IMR-90 (cell line): ENCODE measurements around the gene PADI2. TPM values are rescaled to one million over a fixed set of nuclear protein-coding genes. Genes with fewer than 3 reads are reported as not detected.
A peak's percentile ranks its signal among the peaks of the same experiment; 100 is the strongest.

Experiments
- ATAC-seq: fragments of 200-7000 bp; cut with Tn5 transposase; 2 replicates; pipeline ENCODE4 v1.9.1; 2020; ENCODE audit warnings: low read depth, mild to moderate bottlenecking, moderate library complexity
- Bru-seq: library from RNA; stranded (reverse); fragments of 400-500 nt; gene quantifications from one replicate; lab custom pipeline; 2021; lab: Mats Ljungman, UMichigan
- BruChase-seq, 2 experiments: library from RNA; stranded (reverse); fragments of 400-500 nt; gene quantifications; one replicate each; lab custom pipeline; 2021; lab: Mats Ljungman, UMichigan
- BruUV-seq: library from RNA; stranded (reverse); fragments of 400-500 nt; replicated peaks from 2 replicates; lab custom pipeline; 2021; lab: Mats Ljungman, UMichigan
- CTCF ChIA-PET: fragments of 300-600 bp; formaldehyde crosslinking; extraction: SDS; loops from one replicate; lab custom pipeline; 2021; ENCODE audit warnings: antibody characterized with exemption; lab: Yijun Ruan, JAX
- POLR2A ChIA-PET: fragments of 300-600 bp; sonication (Branson Sonifier 250); formaldehyde crosslinking; loops from one replicate; lab custom pipeline; 2022; ENCODE audit warnings: antibody characterized with exemption; ENCODE audit not compliant: unreplicated experiment; lab: Charles Lee
- DNase-seq: peaks from one replicate; pipeline ENCODE4 v3.0.0; 2013
- H2AFZ ChIP-seq: replicated peaks from 2 replicates; pipeline ENCODE3; 2013; ENCODE audit warnings: low read length, mild to moderate bottlenecking; ENCODE audit not compliant: poor library complexity
- H2AK5ac ChIP-seq: 2 replicates; pipeline ENCODE4 v1.6.1; 2013; ENCODE audit warnings: low read depth, low read length, inconsistent platforms
- H2AK9ac ChIP-seq: replicated peaks from 2 replicates; pipeline ENCODE3; 2013; ENCODE audit warnings: mild to moderate bottlenecking, low read depth, low read length, moderate library complexity; ENCODE audit not compliant: poor library complexity
- H2BK120ac ChIP-seq: 2 replicates; pipeline ENCODE4 v1.6.1; 2013; ENCODE audit warnings: low read depth, low read length, inconsistent platforms
- H2BK15ac ChIP-seq: 3 replicates; pipeline ENCODE4 v1.6.1; 2013; ENCODE audit warnings: low read depth, low read length, inconsistent platforms
- H2BK20ac ChIP-seq: 2 replicates; pipeline ENCODE4 v1.6.1; 2013; ENCODE audit warnings: low read depth, mild to moderate bottlenecking, inconsistent platforms, low read length, moderate library complexity
- H2BK5ac ChIP-seq: 2 replicates; pipeline ENCODE4 v1.6.1; 2013; ENCODE audit warnings: mild to moderate bottlenecking, low read depth, low read length, inconsistent platforms; ENCODE audit not compliant: poor library complexity, severe bottlenecking
- H3K14ac ChIP-seq: replicated peaks from 2 replicates; pipeline ENCODE4 v1.6.1; 2013; ENCODE audit warnings: low read depth, low read length, inconsistent platforms
- H3K18ac ChIP-seq: 2 replicates; pipeline ENCODE4 v1.6.1; 2013; ENCODE audit warnings: low read depth, low read length, control low read depth
- H3K23ac ChIP-seq: 2 replicates; pipeline ENCODE4 v1.6.1; 2013; ENCODE audit warnings: low read depth, low read length, inconsistent platforms
- H3K27ac ChIP-seq: 2 replicates; pipeline ENCODE4 v1.5.1; 2013; ENCODE audit warnings: mild to moderate bottlenecking, control low read depth, low read length; ENCODE audit not compliant: insufficient read depth
- H3K27me3 ChIP-seq: 2 replicates; pipeline ENCODE4 v1.6.1; 2013; ENCODE audit warnings: low read length; ENCODE audit not compliant: control insufficient read depth, insufficient read depth
- H3K36me3 ChIP-seq: 2 replicates; pipeline ENCODE4 v1.6.1; 2013; ENCODE audit warnings: low read length, mixed read lengths; ENCODE audit not compliant: control insufficient read depth, insufficient read depth
- H3K4ac ChIP-seq: 2 replicates; pipeline ENCODE4 v1.6.1; 2013; ENCODE audit warnings: low read depth, low read length, inconsistent platforms
- H3K4me1 ChIP-seq: 2 replicates; pipeline ENCODE4 v1.6.1; 2013; ENCODE audit warnings: low read length, mixed read lengths; ENCODE audit not compliant: control insufficient read depth, insufficient read depth
- H3K4me2 ChIP-seq: 2 replicates; pipeline ENCODE4 v1.6.1; 2013; ENCODE audit warnings: low read depth, mild to moderate bottlenecking, control low read depth, low read length, moderate library complexity
- H3K4me3 ChIP-seq: 2 replicates; pipeline ENCODE4 v1.5.1; 2013; ENCODE audit warnings: low read depth, mild to moderate bottlenecking, control low read depth, low read length, moderate library complexity; ENCODE audit not compliant: insufficient read depth
- H3K56ac ChIP-seq: 2 replicates; pipeline ENCODE4 v1.6.1; 2013; ENCODE audit warnings: low read length, inconsistent platforms; ENCODE audit not compliant: insufficient read depth; ENCODE audit errors: extremely low read depth
- H3K79me1 ChIP-seq, 2 experiments: 2 replicates each; pipeline ENCODE4 v1.6.1; 2013; ENCODE audit warnings: low read length in 2 of 2, inconsistent platforms in 1 of 2, low read depth in 1 of 2
- H3K9ac ChIP-seq: 2 replicates; pipeline ENCODE4 v1.6.1; 2013; ENCODE audit warnings: low read depth, low read length, control low read depth
- H3K9me1 ChIP-seq: 2 replicates; pipeline ENCODE4 v1.6.1; 2013; ENCODE audit warnings: low read length, inconsistent platforms; ENCODE audit not compliant: insufficient read depth
- H3K9me3 ChIP-seq: 2 replicates; pipeline ENCODE4 v1.6.1; 2013; ENCODE audit warnings: low read length; ENCODE audit not compliant: control insufficient read depth, insufficient read depth
- H4K20me1 ChIP-seq: 2 replicates; pipeline ENCODE4 v1.6.1; 2013; ENCODE audit warnings: low read length, inconsistent platforms; ENCODE audit not compliant: insufficient read depth
- H4K5ac ChIP-seq: 2 replicates; pipeline ENCODE4 v1.6.1; 2013; ENCODE audit warnings: mild to moderate bottlenecking, low read depth, low read length, control low read depth
- H4K8ac ChIP-seq, 2 experiments: 2 replicates each; pipeline ENCODE4 v1.6.1; 2013; ENCODE audit warnings: low read depth in 2 of 2, low read length in 2 of 2, control low read depth in 1 of 2, inconsistent platforms in 1 of 2
- H4K91ac ChIP-seq: 2 replicates; pipeline ENCODE4 v1.6.1; 2013; ENCODE audit warnings: low read depth, low read length, inconsistent platforms; ENCODE audit not compliant: insufficient read depth
- CEBPB ChIP-seq: IDR thresholded peaks from 2 replicates; pipeline ENCODE4 v1.6.1; 2012; ENCODE audit warnings: low read depth, low read length, improper control_type of control experiment
- CHD1 ChIP-seq: IDR thresholded peaks from 2 replicates; pipeline ENCODE4 v1.6.1; 2012; ENCODE audit warnings: low read depth, low read length, improper control_type of control experiment
- FOS ChIP-seq: fragments of 150-350 bp; IDR thresholded peaks from 2 replicates; pipeline ENCODE4 v1.6.1; 2016; ENCODE audit warnings: low read depth, low read length
- MAZ ChIP-seq: IDR thresholded peaks from 2 replicates; pipeline ENCODE4 v1.6.1; 2012; ENCODE audit warnings: low read depth, mild to moderate bottlenecking, low read length, improper control_type of control experiment, moderate library complexity, borderline replicate concordance
- MXI1 ChIP-seq: IDR thresholded peaks from 2 replicates; pipeline ENCODE4 v1.6.1; 2012; ENCODE audit warnings: low read depth, mild to moderate bottlenecking, low read length, moderate library complexity, borderline replicate concordance
- POLR2A ChIP-seq: IDR thresholded peaks from 2 replicates; pipeline ENCODE4 v1.6.1; 2012; ENCODE audit warnings: mild to moderate bottlenecking, low read depth, low read length
- RAD21 ChIP-seq: IDR thresholded peaks from 2 replicates; pipeline ENCODE4 v1.6.1; 2012; ENCODE audit warnings: low read length, improper control_type of control experiment
- USF2 ChIP-seq: fragments of 150-350 bp; IDR thresholded peaks from 2 replicates; pipeline ENCODE4 v1.6.1; 2017; ENCODE audit warnings: mild to moderate bottlenecking, antibody characterized with exemption, low read length, low read depth
- WGBS, 2 experiments: methylation state at CpG; one replicate each; pipeline versions ENCODE4 v1.1.5 to v1.1.7; 2013; ENCODE audit warnings: missing lambda C conversion rate in 2 of 2; ENCODE audit not compliant: insufficient read length in 1 of 2; ENCODE audit errors: extremely low coverage in 2 of 2; 5-methylcytosine and 5-hydroxymethylcytosine counted together
- dilution Hi-C: fragments of 300-500 bp; cut with HindIII; formaldehyde crosslinking; loops from one replicate; pipeline ENCODE4 v1.14.3; 2018; ENCODE audit warnings: low sequenced_read_pairs; ENCODE audit not compliant: unreplicated experiment
- in situ Hi-C: fragments of 300-500 bp; cut with MboI; formaldehyde crosslinking; loops from 3 replicates; pipeline ENCODE4 v1.14.3; 2019; ENCODE audit warnings: low sequenced_read_pairs, inconsistent platforms, mixed read lengths
- intact Hi-C: fragments of 100-400 bp; cut with micrococcal nuclease; formaldehyde crosslinking; loops from 2 replicates; pipeline ENCODE4 v1.10.0; 2022
- long read RNA-seq: library from polyadenylated mRNA; unstranded; transcript quantifications from one replicate; pipeline ENCODE4 v2.0.0, GENCODE V29; 2021; ENCODE audit not compliant: unreplicated experiment
- polyA plus RNA-seq, 3 experiments: library from polyadenylated mRNA; depleted of rRNA; stranded (reverse); fragments of >200 nt; gene quantifications; 2 replicates each; pipeline ENCODE4 v1.2.3, GENCODE V29; 2012; ENCODE audit warnings: low replicate concordance in 1 of 3
- total RNA-seq: library from RNA; depleted of rRNA; stranded (reverse); fragments of >200 nt; gene quantifications from 2 replicates; pipeline ENCODE4 v1.2.3, GENCODE V29; 2012; rRNA removed

PADI2 gene
- total RNA-seq (not detected in 2 replicates), polyA plus RNA-seq (2012; rRNA removed) (not detected in 2 replicates), Bru-seq, nascent RNA (percentile 11 among the genes with signal in this experiment), BruChase-seq, experiment 1, labeled RNA remaining after a 6-hour chase (percentile 10 among the genes with signal in this experiment), BruChase-seq, experiment 2, labeled RNA remaining after a 2-hour chase (percentile 7 among the genes with signal in this experiment)
- polyA plus RNA-seq (2012; cell fraction: cytosol; rRNA removed), result not detected in 2 replicates
- polyA plus RNA-seq (2012; cell fraction: nucleus; rRNA removed; ENCODE audit: low replicate concordance), result not detected in 2 replicates
- long read RNA-seq, result 0 reads

- no peak within 1 kb of the TSS for H3K4ac ChIP-seq
- no peaks in the 10 kb centered on the region for H3K36me3 ChIP-seq
- H3K14ac ChIP-seq, result no peak within 1 kb of the TSS
- H3K4me2 ChIP-seq, result peak within 1 kb of the TSS; percentile 67
- dilution Hi-C loops, result no loop called here
- no peak within 1 kb of the TSS for H2BK5ac ChIP-seq
- in situ Hi-C loops, result no loop called here
- H3K79me1 ChIP-seq, result no peaks in the 10 kb centered on the region
- no peak within 1 kb of the TSS for H4K91ac ChIP-seq
- peak; percentile 12 for DNase-seq
- H2BK15ac ChIP-seq, result no peak within 1 kb of the TSS
- BruUV-seq, result no TSS peak
- H3K9me1 ChIP-seq, result no peaks in the 10 kb centered on the region
- no peak within 1 kb of the TSS for H4K8ac ChIP-seq
- CTCF ChIA-PET, result interaction anchor here (1.3 kb wide), 1 partner anchor 118 kb away, joined by 3 read pairs; no protein-coding TSS in a partner anchor
- ATAC-seq, result peak; percentile 93
- peak within 1 kb of the TSS; percentile 34 for H2AK9ac ChIP-seq
- POLR2A ChIA-PET, result no interaction called here
- H2BK20ac ChIP-seq, result no peak within 1 kb of the TSS
- H4K20me1 ChIP-seq, result no peaks in the 10 kb centered on the region
- peak within 1 kb of the TSS; percentile 71 for H2AFZ ChIP-seq
- H2AK5ac ChIP-seq, result no peak within 1 kb of the TSS; the same call in 1 of the 2 replicates
- peaks cover 47% of the 10 kb centered on the region for H3K27me3 ChIP-seq
- H3K4me3 ChIP-seq, result peak within 1 kb of the TSS; percentile 28
- no peak within 1 kb of the TSS for H3K18ac ChIP-seq
- H3K56ac ChIP-seq, result no peak within 1 kb of the TSS
- no peak within 1 kb of the TSS for H3K9ac ChIP-seq
- peaks cover 15% of the 10 kb centered on the region for H3K4me1 ChIP-seq
- H3K23ac ChIP-seq, result peak within 1 kb of the TSS; percentile 55
- H3K9me3 ChIP-seq, result no peaks in the 10 kb centered on the region
- no peak within 1 kb of the TSS for H3K27ac ChIP-seq
- WGBS, 2 experiments, result 4% methylated on average over 34 of the region's 58 CpGs; no CpG with 5 or more reads in 1 of the 2 experiments
- intact Hi-C loops, result no loop called here
- no peak for TF ChIP-seq CEBPB
- TF ChIP-seq USF2, result no peak
- no peak for TF ChIP-seq MAZ
- no peak for TF ChIP-seq POLR2A
- no peak for TF ChIP-seq CHD1
- no peak for TF ChIP-seq RAD21
- TF ChIP-seq FOS, result no peak
- no peak for TF ChIP-seq MXI1
- H2BK120ac ChIP-seq, result no peak within 1 kb of the TSS
- no peak within 1 kb of the TSS for H4K5ac ChIP-seq
Observed at GRCh38 chr1:17119076-17119772, at the start of gene PADI2. Gene PADI2 (minus strand): TSS chr1:17119451. CDS start chr1:17119371, 80 bp downstream.
